Muscle layer of duodenum (tissue), 2 donors: ENCODE data around the gene RABL6.
"Not testable (repeated sequence)": the region's sequence is repeated elsewhere in the genome, so short reads cannot be mapped to it uniquely, and the experiment has no call there.

Experiments
- H3K27ac ChIP-seq: one replicate; pipeline ENCODE4 v1.7.0; 2013; ENCODE audit warnings: mild to moderate bottlenecking, low read length
- H3K27me3 ChIP-seq: one replicate; pipeline ENCODE4 v1.7.0; 2013; ENCODE audit warnings: low read depth, mild to moderate bottlenecking, control low read depth, low read length
- H3K36me3 ChIP-seq, 2 donors: one replicate each; pipeline ENCODE4 v1.7.0; 2013; ENCODE audit warnings: low read length in 2 of 2, control low read depth in 1 of 2, mild to moderate bottlenecking in 1 of 2; ENCODE audit not compliant: insufficient read depth in 2 of 2, control insufficient read depth in 1 of 2
- H3K4me1 ChIP-seq, 2 donors: one replicate each; pipeline ENCODE4 v1.7.0; 2013; ENCODE audit warnings: low read length in 2 of 2, mild to moderate bottlenecking in 2 of 2, control low read depth in 1 of 2, moderate library complexity in 1 of 2; ENCODE audit not compliant: insufficient read depth in 2 of 2, control insufficient read depth in 1 of 2
- H3K4me3 ChIP-seq, 2 donors: one replicate each; pipeline ENCODE4 v1.7.0; 2013; ENCODE audit warnings: low read length in 2 of 2, low read depth in 1 of 2, mild to moderate bottlenecking in 1 of 2
- H3K9me3 ChIP-seq, 2 donors: one replicate each; pipeline ENCODE4 v1.7.0; 2013; ENCODE audit warnings: low read length in 2 of 2, control low read depth in 1 of 2, mild to moderate bottlenecking in 1 of 2; ENCODE audit not compliant: control insufficient read depth in 1 of 2
- donor health status: healthy.

The RABL6 gene

GRCh38 chr9:136791516-136792276, 16.1 kb upstream of the RABL6 start:
- Histone ChIP-seq H3K27me3 (no peaks in the 10 kb centered on the region), H3K9me3 (no peaks in the 10 kb centered on the region), H3K4me1 (peaks cover 0 to 22% of the 10 kb centered on the region in 2 donors), H3K4me3 (peak overlapping the region; percentile 56 to 78), H3K36me3 (no peaks in the 10 kb centered on the region), H3K27ac (peak overlapping the region; percentile 67)

- no peaks in the 10 kb centered on the region for H3K9me3 ChIP-seq
- no peaks in the 10 kb centered on the region for H3K36me3 ChIP-seq
- H3K27me3 ChIP-seq = no peaks in the 10 kb centered on the region
- H3K4me3 ChIP-seq = peak overlapping the region in 1 of 2 donors; percentile 78
- peak overlapping the region; percentile 60 for H3K27ac ChIP-seq
- H3K4me1 ChIP-seq = peaks cover 0 to 21% of the 10 kb centered on the region in 2 donors
Observed at GRCh38 chr9:136792321-136793085, 15.2 kb upstream of the RABL6 start.

- no peak overlapping the region for H3K27ac ChIP-seq
Observed at GRCh38 chr9:136793086-136793946, 14.4 kb upstream of the RABL6 start.

GRCh38 chr9:136794281-136794999, 13.3 kb upstream of the RABL6 start:
- Histone ChIP-seq H3K27ac (no peak overlapping the region), H3K4me1 (peaks cover 0 to 20% of the 10 kb centered on the region in 2 donors), H3K27me3 (peaks cover 10% of the 10 kb centered on the region)

More at GRCh38 chr9:136793086-136793946, 14.4 kb upstream of the RABL6 start:
- Histone ChIP-seq H3K9me3 (no peaks in the 10 kb centered on the region), H3K36me3 (no peaks in the 10 kb centered on the region), H3K4me3 (no peak overlapping the region), H3K4me1 (peaks cover 0 to 17% of the 10 kb centered on the region in 2 donors), H3K27me3 (no peaks in the 10 kb centered on the region)

GRCh38 chr9:136795000-136795348, 12.8 kb upstream of the RABL6 start:
- Histone ChIP-seq H3K27ac (no peak overlapping the region), H3K4me1 (peaks cover 0 to 25% of the 10 kb centered on the region in 2 donors)

More at GRCh38 chr9:136794281-136794999, 13.3 kb upstream of the RABL6 start:
- Histone ChIP-seq H3K9me3 (no peaks in the 10 kb centered on the region), H3K36me3 (no peaks in the 10 kb centered on the region), H3K4me3 (no peak overlapping the region)

GRCh38 chr9:136796238-136796774, 11.4 kb upstream of the RABL6 start, which contains the start of gene CCDC183:
TSS of gene CCDC183 (plus strand) at chr9:136796338. CDS start at chr9:136796398, 60 bp downstream.
- H3K27ac ChIP-seq = no peak within 1 kb of the TSS
- H3K4me3 ChIP-seq = no peak within 1 kb of the TSS
- H3K4me1 ChIP-seq = peaks cover 0 to 29% of the 10 kb centered on the region in 2 donors
- no peaks in the 10 kb centered on the region for H3K9me3 ChIP-seq
- H3K27me3 ChIP-seq = peaks cover 15% of the 10 kb centered on the region
- no peaks in the 10 kb centered on the region for H3K36me3 ChIP-seq

More at GRCh38 chr9:136795000-136795348, 12.8 kb upstream of the RABL6 start:
- no peaks in the 10 kb centered on the region for H3K36me3 ChIP-seq
- H3K27me3 ChIP-seq = peaks cover 15% of the 10 kb centered on the region
- no peaks in the 10 kb centered on the region for H3K9me3 ChIP-seq
- no peak overlapping the region for H3K4me3 ChIP-seq

- not testable (repeated sequence) for H3K9me3 ChIP-seq, H3K4me3 ChIP-seq, H3K36me3 ChIP-seq, H3K27ac ChIP-seq
- peaks cover 15% of the 10 kb centered on the region for H3K27me3 ChIP-seq
- H3K4me1 ChIP-seq = peaks cover 0 to 25% of the 10 kb centered on the region in 2 donors
Observed at GRCh38 chr9:136796775-136797347, 10.9 kb upstream of the RABL6 start.

GRCh38 chr9:136798708-136799078, 9.1 kb upstream of the RABL6 start:
- H3K36me3 ChIP-seq = no peaks in the 10 kb centered on the region
- peaks cover 0 to 18% of the 10 kb centered on the region in 2 donors for H3K4me1 ChIP-seq
- no peak overlapping the region for H3K4me3 ChIP-seq
- H3K9me3 ChIP-seq = no peaks in the 10 kb centered on the region
- no peak overlapping the region for H3K27ac ChIP-seq
- H3K27me3 ChIP-seq = peaks cover 21% of the 10 kb centered on the region

- H3K36me3 ChIP-seq = no peaks in the 10 kb centered on the region
- H3K9me3 ChIP-seq = no peaks in the 10 kb centered on the region
- peaks cover 0 to 18% of the 10 kb centered on the region in 2 donors for H3K4me1 ChIP-seq
- no peak overlapping the region for H3K27ac ChIP-seq
- peaks cover 21% of the 10 kb centered on the region for H3K27me3 ChIP-seq
- peak overlapping the region in 1 of 2 donors; percentile 52 for H3K4me3 ChIP-seq
Observed at GRCh38 chr9:136799079-136799853, 8.5 kb upstream of the RABL6 start.
